SK-N-SH treated with all-trans-retinoic acid at 6 μM for 48 hours (cell line): Measurements from ENCODE around the gene ARHGAP15.

Experiments used
- ARNTL ChIP-seq: fragments of 450-650 bp; formaldehyde crosslinking; IDR thresholded peaks from 2 replicates; pipeline ENCODE4 v1.5.0; 2020; ENCODE audit warnings: low read depth, mild to moderate bottlenecking, moderate library complexity, borderline replicate concordance
- OSR1 ChIP-seq: fragments of 250-450 bp; sonication (Bioruptor Pico); IDR thresholded peaks from 2 replicates; pipeline ENCODE4 v1.8.0; 2022; ENCODE audit warnings: moderate library complexity, mild to moderate bottlenecking, inconsistent platforms
- PPARA ChIP-seq: fragments of 250-450 bp; sonication (Bioruptor Pico); IDR thresholded peaks from 2 replicates; pipeline ENCODE4 v1.5.0; 2020; ENCODE audit warnings: mild to moderate bottlenecking, borderline replicate concordance
- RARB ChIP-seq: fragments of 250-450 bp; sonication (Bioruptor Pico); IDR thresholded peaks from 2 replicates; pipeline ENCODE4 v1.8.0; 2021; ENCODE audit warnings: mild to moderate bottlenecking, moderate library complexity
- TCF4 ChIP-seq: fragments of 250-450 bp; sonication (Bioruptor Pico); IDR thresholded peaks from 2 replicates; pipeline ENCODE4 v1.8.0; 2021; ENCODE audit warnings: mild to moderate bottlenecking, moderate library complexity, borderline replicate concordance
- ZFP30 ChIP-seq: fragments of 450-650 bp; formaldehyde crosslinking; IDR thresholded peaks from 2 replicates; pipeline ENCODE4 v1.5.0; 2022; ENCODE audit warnings: mild to moderate bottlenecking, moderate library complexity
- TF ChIP-seq, protein P1 (sequence below): fragments of 250-450 bp; sonication (Bioruptor Pico); IDR thresholded peaks from 2 replicates; pipeline ENCODE4 v1.8.0; 2020; ENCODE audit warnings: mild to moderate bottlenecking, moderate library complexity, borderline replicate concordance

GRCh38 chr2:143280097-143280757 is 151.0 kb downstream of the ARHGAP15 start:
- TF ChIP-seq ZFP30 (CRISPR knock-in tag), result no peak
- no peak for TF ChIP-seq OSR1 (CRISPR knock-in tag)
- no peak for TF ChIP-seq TCF4 (CRISPR knock-in tag)
- no peak for TF ChIP-seq PPARA
- TF ChIP-seq ARNTL (CRISPR knock-in tag), result no peak
- TF ChIP-seq, protein P1, sequence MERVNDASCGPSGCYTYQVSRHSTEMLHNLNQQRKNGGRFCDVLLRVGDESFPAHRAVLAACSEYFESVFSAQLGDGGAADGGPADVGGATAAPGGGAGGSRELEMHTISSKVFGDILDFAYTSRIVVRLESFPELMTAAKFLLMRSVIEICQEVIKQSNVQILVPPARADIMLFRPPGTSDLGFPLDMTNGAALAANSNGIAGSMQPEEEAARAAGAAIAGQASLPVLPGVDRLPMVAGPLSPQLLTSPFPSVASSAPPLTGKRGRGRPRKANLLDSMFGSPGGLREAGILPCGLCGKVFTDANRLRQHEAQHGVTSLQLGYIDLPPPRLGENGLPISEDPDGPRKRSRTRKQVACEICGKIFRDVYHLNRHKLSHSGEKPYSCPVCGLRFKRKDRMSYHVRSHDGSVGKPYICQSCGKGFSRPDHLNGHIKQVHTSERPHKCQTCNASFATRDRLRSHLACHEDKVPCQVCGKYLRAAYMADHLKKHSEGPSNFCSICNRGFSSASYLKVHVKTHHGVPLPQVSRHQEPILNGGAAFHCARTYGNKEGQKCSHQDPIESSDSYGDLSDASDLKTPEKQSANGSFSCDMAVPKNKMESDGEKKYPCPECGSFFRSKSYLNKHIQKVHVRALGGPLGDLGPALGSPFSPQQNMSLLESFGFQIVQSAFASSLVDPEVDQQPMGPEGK (CRISPR knock-in tag), result no peak
- TF ChIP-seq RARB (CRISPR knock-in tag), result no peak
